GM12878 (cell line): Measurements from ENCODE around the gene SCRN2. TPM values are rescaled to one million over a fixed set of nuclear protein-coding genes. Genes with fewer than 3 reads are reported as not detected.

Source experiments
- DPF2 ChIP-seq: fragments of 450-650 bp; IDR thresholded peaks from 2 replicates; pipeline ENCODE4 v1.6.1; 2017; ENCODE audit warnings: mild to moderate bottlenecking
- ESRRA ChIP-seq: IDR thresholded peaks from 2 replicates; pipeline ENCODE4 v1.6.1; 2012; ENCODE audit warnings: mild to moderate bottlenecking, low read length, improper control_type of control experiment
- GATAD2B ChIP-seq: fragments of 450-650 bp; conservative IDR thresholded peaks from 2 replicates; pipeline ENCODE4 v1.6.1; 2017; ENCODE audit warnings: low read depth, mild to moderate bottlenecking, moderate library complexity
- HCFC1 ChIP-seq: fragments of 150-350 bp; IDR thresholded peaks from 2 replicates; pipeline ENCODE4 v1.6.1; 2014; ENCODE audit warnings: low read length
- RB1 ChIP-seq: fragments of 450-650 bp; formaldehyde crosslinking; IDR thresholded peaks from 2 replicates; pipeline ENCODE4 v1.6.1; 2017; ENCODE audit warnings: mild to moderate bottlenecking, borderline replicate concordance
- RCOR1 ChIP-seq: conservative IDR thresholded peaks from 2 replicates; pipeline ENCODE4 v1.6.1; 2012; ENCODE audit warnings: low read depth, low read length, improper control_type of control experiment
- STAT1 ChIP-seq: fragments of 450-650 bp; conservative IDR thresholded peaks from 2 replicates; pipeline ENCODE4 v1.6.1; 2014; ENCODE audit warnings: antibody characterized with exemption, mild to moderate bottlenecking
- STAT3 ChIP-seq: IDR thresholded peaks from 2 replicates; pipeline ENCODE4 v1.6.1; 2011; ENCODE audit warnings: low read depth, low read length, improper control_type of control experiment
- TARDBP ChIP-seq: IDR thresholded peaks from 2 replicates; pipeline ENCODE4 v1.6.1; 2016; ENCODE audit warnings: borderline replicate concordance
- ZNF207 ChIP-seq: fragments of 450-650 bp; IDR thresholded peaks from 2 replicates; pipeline ENCODE4 v1.6.1; 2014; ENCODE audit warnings: antibody characterized with exemption, mild to moderate bottlenecking, borderline replicate concordance
- polyA plus RNA-seq, 11 experiments: library from polyadenylated mRNA; depleted of rRNA in 4 of 11; unstranded in 6 of 11; stranded (reverse) in 5 of 11; fragments of >200 nt; fragmentation: Nextera tagmentation in 4 of 11; fragmentation: Illumina TruSeq in 1 of 11; extraction: Ambion mirVana in 4 of 11; extraction: Trizol in 1 of 11; gene quantifications; 1 replicate in 1 of 11; 2 replicates in 10 of 11; pipeline versions ENCODE4 v1.2.1 to v1.2.3, GENCODE V29; 2011 to 2016; ENCODE audit warnings: inconsistent platforms in 2 of 11, missing spikeins in 2 of 11, low read depth in 1 of 11
- total RNA-seq, 4 experiments: library from RNA; depleted of rRNA in 3 of 4; stranded (reverse); fragments of >200 nt in 3 of 4; fragmentation: Illumina TruSeq in 1 of 4; extraction: Trizol in 1 of 4; gene quantifications; 2 replicates each; pipeline versions ENCODE4 v1.2.1 to v1.2.3, GENCODE V29; 2013 to 2021
- TF ChIP-seq, protein P1 (sequence below): fragments of 450-650 bp; formaldehyde crosslinking; IDR thresholded peaks from 2 replicates; pipeline ENCODE4 v1.5.0; 2022; ENCODE audit warnings: mild to moderate bottlenecking, missing genetic modification characterization
- TF ChIP-seq, protein P2 (sequence below): fragments of 450-650 bp; IDR thresholded peaks from 2 replicates; pipeline ENCODE4 v1.6.1; 2014; ENCODE audit warnings: mild to moderate bottlenecking
- TF ChIP-seq, protein P3 (sequence below): fragments of 450-650 bp; IDR thresholded peaks from 2 replicates; pipeline ENCODE4 v1.6.1; 2016; ENCODE audit warnings: mild to moderate bottlenecking, moderate library complexity, borderline replicate concordance
- TF ChIP-seq, protein P4 (sequence below): fragments of 450-650 bp; IDR thresholded peaks from 2 replicates; pipeline ENCODE4 v1.6.1; 2017; ENCODE audit warnings: low read depth, mild to moderate bottlenecking, moderate library complexity
- TF ChIP-seq, protein P5 (sequence below): IDR thresholded peaks from 2 replicates; pipeline ENCODE4 v1.6.1; 2011; ENCODE audit warnings: borderline replicate concordance, low read depth, mild to moderate bottlenecking, moderate library complexity, low read length; ENCODE audit not compliant: insufficient read depth, poor library complexity, severe bottlenecking

The SCRN2 gene
- total and polyA plus RNA-seq, 10 of the 15 experiments (the other 5 are each of a cell fraction or from before 2014, with no cell fraction given): 0.34 to 33.3 (median 20.1) TPM

DNA sequence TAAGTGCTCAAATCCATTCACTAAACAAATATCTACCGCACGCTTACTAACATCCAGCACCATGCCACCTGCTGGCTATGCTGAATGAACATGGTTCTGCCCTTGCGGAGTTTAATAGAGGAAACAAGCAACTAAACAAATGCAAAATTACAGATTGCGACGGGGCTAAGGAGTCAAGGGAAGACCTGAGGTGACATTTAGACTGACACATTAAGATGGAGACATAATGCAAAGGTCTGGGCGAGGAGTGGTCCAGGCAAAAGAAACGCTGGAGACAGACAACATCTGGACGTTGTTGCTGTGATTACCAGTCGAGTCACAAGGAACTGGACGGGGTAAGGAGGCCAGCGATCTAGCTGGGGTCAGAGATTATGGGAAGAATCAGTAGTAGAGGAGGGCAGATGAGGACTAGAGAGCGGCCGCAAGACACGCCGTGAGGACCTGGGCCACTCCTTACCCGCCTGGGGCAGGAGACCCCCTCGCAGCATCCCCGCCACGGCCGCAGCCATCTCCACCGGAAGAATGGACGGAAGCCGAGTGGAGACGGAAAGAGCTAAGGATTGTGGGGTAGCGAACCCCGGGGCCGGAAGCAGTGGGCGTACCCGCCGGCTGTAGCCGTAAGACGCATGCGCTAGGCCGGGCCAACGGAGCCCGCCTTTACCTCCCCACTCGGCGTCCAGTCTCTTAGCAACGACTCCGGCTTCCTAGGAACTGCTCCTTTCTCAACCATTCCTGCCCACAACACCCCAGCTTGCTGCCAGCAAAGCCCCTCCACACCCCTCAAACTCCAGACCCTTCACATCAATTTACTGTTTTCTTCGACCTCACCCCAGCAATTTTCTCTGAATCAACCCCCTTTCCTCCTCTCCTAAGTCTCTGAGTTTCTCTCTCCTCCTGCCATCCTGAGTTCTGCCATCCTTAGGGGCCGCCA lies 9.8 kb downstream of the SCRN2 start, which contains the start of the genes LRRC46 and MRPL10 (continued):
- TF ChIP-seq, protein P1, sequence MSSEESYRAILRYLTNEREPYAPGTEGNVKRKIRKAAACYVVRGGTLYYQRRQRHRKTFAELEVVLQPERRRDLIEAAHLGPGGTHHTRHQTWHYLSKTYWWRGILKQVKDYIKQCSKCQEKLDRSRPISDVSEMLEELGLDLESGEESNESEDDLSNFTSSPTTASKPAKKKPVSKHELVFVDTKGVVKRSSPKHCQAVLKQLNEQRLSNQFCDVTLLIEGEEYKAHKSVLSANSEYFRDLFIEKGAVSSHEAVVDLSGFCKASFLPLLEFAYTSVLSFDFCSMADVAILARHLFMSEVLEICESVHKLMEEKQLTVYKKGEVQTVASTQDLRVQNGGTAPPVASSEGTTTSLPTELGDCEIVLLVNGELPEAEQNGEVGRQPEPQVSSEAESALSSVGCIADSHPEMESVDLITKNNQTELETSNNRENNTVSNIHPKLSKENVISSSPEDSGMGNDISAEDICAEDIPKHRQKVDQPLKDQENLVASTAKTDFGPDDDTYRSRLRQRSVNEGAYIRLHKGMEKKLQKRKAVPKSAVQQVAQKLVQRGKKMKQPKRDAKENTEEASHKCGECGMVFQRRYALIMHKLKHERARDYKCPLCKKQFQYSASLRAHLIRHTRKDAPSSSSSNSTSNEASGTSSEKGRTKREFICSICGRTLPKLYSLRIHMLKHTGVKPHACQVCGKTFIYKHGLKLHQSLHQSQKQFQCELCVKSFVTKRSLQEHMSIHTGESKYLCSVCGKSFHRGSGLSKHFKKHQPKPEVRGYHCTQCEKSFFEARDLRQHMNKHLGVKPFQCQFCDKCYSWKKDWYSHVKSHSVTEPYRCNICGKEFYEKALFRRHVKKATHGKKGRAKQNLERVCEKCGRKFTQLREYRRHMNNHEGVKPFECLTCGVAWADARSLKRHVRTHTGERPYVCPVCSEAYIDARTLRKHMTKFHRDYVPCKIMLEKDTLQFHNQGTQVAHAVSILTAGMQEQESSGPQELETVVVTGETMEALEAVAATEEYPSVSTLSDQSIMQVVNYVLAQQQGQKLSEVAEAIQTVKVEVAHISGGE: no peak
- TF ChIP-seq RB1: peak; percentile 93; the same call in 1 of the 2 replicates
- no peak for TF ChIP-seq GATAD2B
- TF ChIP-seq ESRRA: 0 out of 2 replicates have a peak, but pooled peaks have one; percentile 29
- TF ChIP-seq STAT1: peak; percentile 72
- TF ChIP-seq, protein P2, sequence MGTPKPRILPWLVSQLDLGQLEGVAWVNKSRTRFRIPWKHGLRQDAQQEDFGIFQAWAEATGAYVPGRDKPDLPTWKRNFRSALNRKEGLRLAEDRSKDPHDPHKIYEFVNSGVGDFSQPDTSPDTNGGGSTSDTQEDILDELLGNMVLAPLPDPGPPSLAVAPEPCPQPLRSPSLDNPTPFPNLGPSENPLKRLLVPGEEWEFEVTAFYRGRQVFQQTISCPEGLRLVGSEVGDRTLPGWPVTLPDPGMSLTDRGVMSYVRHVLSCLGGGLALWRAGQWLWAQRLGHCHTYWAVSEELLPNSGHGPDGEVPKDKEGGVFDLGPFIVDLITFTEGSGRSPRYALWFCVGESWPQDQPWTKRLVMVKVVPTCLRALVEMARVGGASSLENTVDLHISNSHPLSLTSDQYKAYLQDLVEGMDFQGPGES: 0 out of 2 replicates have a peak, but pooled peaks have one; percentile 11
- TF ChIP-seq, protein P3, sequence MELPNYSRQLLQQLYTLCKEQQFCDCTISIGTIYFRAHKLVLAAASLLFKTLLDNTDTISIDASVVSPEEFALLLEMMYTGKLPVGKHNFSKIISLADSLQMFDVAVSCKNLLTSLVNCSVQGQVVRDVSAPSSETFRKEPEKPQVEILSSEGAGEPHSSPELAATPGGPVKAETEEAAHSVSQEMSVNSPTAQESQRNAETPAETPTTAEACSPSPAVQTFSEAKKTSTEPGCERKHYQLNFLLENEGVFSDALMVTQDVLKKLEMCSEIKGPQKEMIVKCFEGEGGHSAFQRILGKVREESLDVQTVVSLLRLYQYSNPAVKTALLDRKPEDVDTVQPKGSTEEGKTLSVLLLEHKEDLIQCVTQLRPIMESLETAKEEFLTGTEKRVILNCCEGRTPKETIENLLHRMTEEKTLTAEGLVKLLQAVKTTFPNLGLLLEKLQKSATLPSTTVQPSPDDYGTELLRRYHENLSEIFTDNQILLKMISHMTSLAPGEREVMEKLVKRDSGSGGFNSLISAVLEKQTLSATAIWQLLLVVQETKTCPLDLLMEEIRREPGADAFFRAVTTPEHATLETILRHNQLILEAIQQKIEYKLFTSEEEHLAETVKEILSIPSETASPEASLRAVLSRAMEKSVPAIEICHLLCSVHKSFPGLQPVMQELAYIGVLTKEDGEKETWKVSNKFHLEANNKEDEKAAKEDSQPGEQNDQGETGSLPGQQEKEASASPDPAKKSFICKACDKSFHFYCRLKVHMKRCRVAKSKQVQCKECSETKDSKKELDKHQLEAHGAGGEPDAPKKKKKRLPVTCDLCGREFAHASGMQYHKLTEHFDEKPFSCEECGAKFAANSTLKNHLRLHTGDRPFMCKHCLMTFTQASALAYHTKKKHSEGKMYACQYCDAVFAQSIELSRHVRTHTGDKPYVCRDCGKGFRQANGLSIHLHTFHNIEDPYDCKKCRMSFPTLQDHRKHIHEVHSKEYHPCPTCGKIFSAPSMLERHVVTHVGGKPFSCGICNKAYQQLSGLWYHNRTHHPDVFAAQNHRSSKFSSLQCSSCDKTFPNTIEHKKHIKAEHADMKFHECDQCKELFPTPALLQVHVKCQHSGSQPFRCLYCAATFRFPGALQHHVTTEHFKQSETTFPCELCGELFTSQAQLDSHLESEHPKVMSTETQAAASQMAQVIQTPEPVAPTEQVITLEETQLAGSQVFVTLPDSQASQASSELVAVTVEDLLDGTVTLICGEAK: peak; percentile 89
- peak; percentile 73 for TF ChIP-seq HCFC1
- TF ChIP-seq, protein P4, sequence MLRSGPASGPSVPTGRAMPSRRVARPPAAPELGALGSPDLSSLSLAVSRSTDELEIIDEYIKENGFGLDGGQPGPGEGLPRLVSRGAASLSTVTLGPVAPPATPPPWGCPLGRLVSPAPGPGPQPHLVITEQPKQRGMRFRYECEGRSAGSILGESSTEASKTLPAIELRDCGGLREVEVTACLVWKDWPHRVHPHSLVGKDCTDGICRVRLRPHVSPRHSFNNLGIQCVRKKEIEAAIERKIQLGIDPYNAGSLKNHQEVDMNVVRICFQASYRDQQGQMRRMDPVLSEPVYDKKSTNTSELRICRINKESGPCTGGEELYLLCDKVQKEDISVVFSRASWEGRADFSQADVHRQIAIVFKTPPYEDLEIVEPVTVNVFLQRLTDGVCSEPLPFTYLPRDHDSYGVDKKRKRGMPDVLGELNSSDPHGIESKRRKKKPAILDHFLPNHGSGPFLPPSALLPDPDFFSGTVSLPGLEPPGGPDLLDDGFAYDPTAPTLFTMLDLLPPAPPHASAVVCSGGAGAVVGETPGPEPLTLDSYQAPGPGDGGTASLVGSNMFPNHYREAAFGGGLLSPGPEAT: peak; percentile 98
- 0 out of 2 replicates have a peak, but pooled peaks have one; percentile 47 for TF ChIP-seq TARDBP
- no peak for TF ChIP-seq DPF2
- TF ChIP-seq ZNF207: peak; percentile 92
- TF ChIP-seq, protein P5, sequence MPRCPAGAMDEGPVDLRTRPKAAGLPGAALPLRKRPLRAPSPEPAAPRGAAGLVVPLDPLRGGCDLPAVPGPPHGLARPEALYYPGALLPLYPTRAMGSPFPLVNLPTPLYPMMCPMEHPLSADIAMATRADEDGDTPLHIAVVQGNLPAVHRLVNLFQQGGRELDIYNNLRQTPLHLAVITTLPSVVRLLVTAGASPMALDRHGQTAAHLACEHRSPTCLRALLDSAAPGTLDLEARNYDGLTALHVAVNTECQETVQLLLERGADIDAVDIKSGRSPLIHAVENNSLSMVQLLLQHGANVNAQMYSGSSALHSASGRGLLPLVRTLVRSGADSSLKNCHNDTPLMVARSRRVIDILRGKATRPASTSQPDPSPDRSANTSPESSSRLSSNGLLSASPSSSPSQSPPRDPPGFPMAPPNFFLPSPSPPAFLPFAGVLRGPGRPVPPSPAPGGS: no peak
- TF ChIP-seq STAT3: peak; percentile 69; the same call in 1 of the 2 replicates
- TF ChIP-seq RCOR1: no peak
